ENCODE data around the gene RBX1.

RBX1 gene

GRCh38 chr22:40967111-40967760 is 16.1 kb downstream of the RBX1 start:
- TF ChIP-seq, protein P1, sequence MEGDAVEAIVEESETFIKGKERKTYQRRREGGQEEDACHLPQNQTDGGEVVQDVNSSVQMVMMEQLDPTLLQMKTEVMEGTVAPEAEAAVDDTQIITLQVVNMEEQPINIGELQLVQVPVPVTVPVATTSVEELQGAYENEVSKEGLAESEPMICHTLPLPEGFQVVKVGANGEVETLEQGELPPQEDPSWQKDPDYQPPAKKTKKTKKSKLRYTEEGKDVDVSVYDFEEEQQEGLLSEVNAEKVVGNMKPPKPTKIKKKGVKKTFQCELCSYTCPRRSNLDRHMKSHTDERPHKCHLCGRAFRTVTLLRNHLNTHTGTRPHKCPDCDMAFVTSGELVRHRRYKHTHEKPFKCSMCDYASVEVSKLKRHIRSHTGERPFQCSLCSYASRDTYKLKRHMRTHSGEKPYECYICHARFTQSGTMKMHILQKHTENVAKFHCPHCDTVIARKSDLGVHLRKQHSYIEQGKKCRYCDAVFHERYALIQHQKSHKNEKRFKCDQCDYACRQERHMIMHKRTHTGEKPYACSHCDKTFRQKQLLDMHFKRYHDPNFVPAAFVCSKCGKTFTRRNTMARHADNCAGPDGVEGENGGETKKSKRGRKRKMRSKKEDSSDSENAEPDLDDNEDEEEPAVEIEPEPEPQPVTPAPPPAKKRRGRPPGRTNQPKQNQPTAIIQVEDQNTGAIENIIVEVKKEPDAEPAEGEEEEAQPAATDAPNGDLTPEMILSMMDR (IDR thresholded peaks at IDR 0.05; ENCODE audit: extremely low read depth, missing control alignments) = no peak
- no peak for DNase-seq (ENCODE audit: low spot score)

GRCh38 chr22:40972587-40972986 is 21.4 kb downstream of the RBX1 start:
- TF ChIP-seq, protein P1 (IDR thresholded peaks at IDR 0.05; ENCODE audit: extremely low read depth, missing control alignments) = no peak
- no peak for DNase-seq (ENCODE audit: low spot score)

DNA sequence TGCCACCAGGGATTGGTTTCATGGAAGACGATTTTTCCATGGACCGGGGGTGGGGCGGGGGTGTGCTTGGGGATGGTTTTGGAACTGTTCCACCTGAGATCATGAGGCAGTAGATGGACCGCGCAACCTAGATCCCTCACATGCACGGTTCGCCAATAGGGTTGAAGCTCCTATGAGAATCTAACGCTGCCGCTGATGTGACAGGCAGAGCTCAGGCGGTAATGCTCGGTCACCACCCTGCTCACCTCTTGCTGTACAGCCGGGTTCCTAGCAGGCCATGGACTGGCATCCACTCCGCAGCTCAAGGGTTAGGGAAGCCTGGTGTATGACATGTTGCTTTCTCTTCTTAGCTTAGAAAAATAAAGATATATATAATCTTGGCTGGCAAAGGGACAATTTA is 22.0 kb downstream of the RBX1 start:
- DNase-seq (ENCODE audit: low spot score) = no peak
- TF ChIP-seq, protein P1 (IDR thresholded peaks at IDR 0.05; ENCODE audit: extremely low read depth, missing control alignments) = no peak

- no peak for DNase-seq (ENCODE audit: low spot score)
- TF ChIP-seq, protein P1 (IDR thresholded peaks at IDR 0.05; ENCODE audit: extremely low read depth, missing control alignments) = no peak
These were observed 24.2 kb downstream of the RBX1 start for GRCh38 chr22:40975366-40975765.

- TF ChIP-seq, protein P1 (IDR thresholded peaks at IDR 0.05; ENCODE audit: extremely low read depth, missing control alignments) = no peak
- no peak for DNase-seq (ENCODE audit: low spot score)
These were observed 25.9 kb downstream of the RBX1 start for GRCh38 chr22:40976866-40977700.

DNA sequence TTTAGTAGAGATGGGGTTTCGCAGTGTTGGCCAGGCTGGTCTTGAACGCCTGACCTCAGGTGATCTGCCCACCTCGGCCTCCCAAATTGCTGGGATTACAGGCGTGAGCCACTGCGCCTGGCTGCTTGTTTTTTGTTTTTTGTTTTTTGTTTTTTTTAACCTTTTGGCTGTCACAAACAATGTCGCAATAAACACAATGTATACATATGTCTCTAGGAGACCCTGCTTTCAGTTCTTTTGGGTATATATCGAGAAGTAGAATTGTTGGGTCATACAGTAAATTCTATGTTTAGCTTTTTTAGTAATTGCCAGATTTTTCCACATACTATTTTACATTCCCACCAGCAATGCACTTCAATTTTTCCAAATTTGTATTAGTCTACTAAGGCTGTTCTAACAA is 28.0 kb downstream of the RBX1 start:
- DNase-seq (ENCODE audit: low spot score) = no peak
- TF ChIP-seq, protein P1 (IDR thresholded peaks at IDR 0.05; ENCODE audit: extremely low read depth, missing control alignments) = no peak

- TF ChIP-seq, protein P1 (IDR thresholded peaks at IDR 0.05; ENCODE audit: extremely low read depth, missing control alignments) = no peak
- no peak for DNase-seq (ENCODE audit: low spot score)
These were observed 28.7 kb downstream of the RBX1 start for GRCh38 chr22:40979871-40980270.

All from GM20000 (cell line).